Astrocyte of the hippocampus (primary cell): ENCODE results near the gene SUN3.
"Not testable (repeated sequence)": the region's sequence is repeated elsewhere in the genome, so short reads cannot be mapped to it uniquely, and the experiment has no call there.

ENCODE experiments used
- DNase-seq: peaks from one replicate; pipeline ENCODE4 v3.0.0; 2011; ENCODE audit warnings: low read depth, low spot score

The SUN3 gene

GRCh38 chr7:48031111-48031510 is 2.2 kb upstream of the SUN3 start:
- no peak for DNase-seq

DNA sequence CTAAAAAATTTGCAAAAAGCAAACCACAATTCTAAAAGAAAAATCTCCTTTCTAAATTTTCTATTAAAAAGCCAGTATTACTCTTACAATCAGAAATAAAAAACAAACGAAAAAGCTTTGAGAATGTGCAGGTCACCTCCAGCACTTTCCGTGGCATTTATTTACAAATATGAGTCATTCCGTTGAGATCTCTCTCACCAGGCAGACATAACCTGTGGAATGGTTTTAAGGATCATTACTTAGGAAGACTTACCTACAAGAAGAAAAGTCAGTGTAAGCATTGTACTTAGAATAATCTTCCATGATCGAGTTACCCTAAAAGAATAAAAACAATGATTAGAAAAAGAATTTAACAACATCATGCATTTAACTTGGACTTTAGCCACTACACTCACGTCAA is 3.3 kb downstream of the SUN3 start:
- no peak for DNase-seq

DNA sequence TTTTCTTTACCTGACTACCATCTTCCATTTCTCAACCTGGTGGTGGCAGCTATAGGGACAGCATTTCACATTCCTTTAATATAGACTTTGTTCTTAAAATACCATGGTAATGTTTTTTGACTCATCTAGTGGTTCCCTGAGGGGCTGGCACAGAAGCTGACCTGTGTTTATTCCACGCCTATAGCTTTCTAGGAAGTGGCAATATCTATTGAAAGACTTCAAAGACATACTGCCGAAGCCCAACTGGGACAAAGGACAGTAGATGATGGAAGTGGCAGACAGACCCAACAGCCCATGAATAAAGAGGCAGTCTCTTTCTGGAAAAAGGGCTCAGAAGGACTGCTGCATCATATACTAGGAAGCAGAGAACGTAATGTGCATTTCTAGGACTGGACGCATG is 11.2 kb downstream of the SUN3 start:
- DNase-seq: no peak

- DNase-seq: no peak
These were observed 12.3 kb downstream of the SUN3 start for GRCh38 chr7:48016641-48017040.

DNA sequence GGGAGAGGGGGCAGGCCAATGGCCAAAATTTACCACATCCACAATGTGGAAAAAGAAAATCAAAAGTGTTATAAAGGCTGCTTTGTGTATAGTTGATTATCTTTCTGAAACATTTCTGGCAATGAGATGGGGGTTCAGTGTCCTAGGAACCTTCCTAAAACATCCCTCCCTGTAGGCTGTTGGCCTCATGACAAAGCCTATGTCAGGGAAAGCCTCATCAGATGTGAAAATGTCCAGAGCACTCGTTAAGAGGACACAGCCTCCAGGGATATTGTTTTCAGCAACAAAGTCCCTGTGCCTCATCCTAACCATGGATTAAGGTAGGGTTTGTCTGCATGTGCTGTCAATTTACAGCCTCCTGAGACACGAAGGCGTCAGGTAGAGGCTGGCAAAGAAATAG is 17.0 kb downstream of the SUN3 start:
- DNase-seq: no peak

- DNase-seq: no peak
These were observed 17.6 kb downstream of the SUN3 start for GRCh38 chr7:48011323-48011722.

DNA sequence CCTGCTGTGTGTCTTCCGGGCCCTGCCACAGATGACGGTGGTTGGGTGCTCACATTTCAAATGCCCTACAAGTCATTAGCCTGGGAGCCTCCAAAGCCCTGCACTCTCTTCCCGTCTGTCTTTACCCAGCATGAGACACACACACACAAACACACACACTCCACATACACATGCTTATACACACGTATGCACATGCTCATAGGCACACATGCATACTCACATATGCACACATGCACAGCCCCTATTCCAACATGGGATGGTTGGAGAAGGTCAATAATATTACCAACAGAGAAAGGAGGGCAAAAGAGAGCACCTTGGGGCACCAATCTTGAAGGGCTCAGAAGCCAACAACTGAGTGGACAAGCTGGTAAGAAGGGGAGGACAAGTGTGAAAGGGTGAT is 19.0 kb downstream of the SUN3 start:
- no peak for DNase-seq

DNA sequence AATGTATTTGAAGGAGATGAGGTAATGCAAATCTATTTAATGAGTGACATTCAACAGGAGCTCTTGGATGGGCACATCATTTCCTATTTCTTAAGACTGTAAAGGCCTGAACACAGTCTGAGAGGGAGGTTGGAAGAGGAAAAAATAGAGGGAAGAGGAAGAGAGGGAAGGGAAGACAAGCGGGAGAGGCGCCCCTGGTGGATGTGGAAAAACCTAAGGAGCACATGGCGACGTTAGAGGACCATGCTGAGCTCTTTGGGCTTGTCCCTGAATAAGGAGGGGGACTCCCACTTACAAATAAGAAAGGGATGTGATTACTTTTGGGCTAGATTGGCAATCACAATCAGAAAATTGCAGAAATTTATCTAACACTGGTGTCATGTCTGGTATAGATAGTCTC is 19.6 kb downstream of the SUN3 start:
- DNase-seq: no peak

DNA sequence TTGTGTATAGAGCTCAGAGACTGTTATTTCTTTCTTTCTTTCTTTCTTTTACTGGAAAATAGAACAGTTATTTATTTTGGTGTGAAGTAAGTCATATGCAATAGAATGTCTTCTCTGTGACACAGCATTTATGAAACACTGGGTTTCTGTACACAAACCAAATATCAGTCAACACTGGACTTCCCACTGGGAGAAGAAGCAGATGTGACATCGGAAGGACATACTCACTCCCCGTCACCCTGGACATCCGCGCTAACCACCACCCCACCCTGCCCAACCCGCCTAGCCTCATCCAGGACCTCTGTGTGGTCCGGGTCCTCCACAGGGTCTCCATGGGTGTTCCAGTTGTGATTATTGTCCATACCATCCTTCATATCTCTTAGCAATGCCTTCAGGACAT is 22.0 kb downstream of the SUN3 start:
- DNase-seq: no peak

- no peak for DNase-seq
These were observed 24.3 kb downstream of the SUN3 start for GRCh38 chr7:48004638-48005037.

DNA sequence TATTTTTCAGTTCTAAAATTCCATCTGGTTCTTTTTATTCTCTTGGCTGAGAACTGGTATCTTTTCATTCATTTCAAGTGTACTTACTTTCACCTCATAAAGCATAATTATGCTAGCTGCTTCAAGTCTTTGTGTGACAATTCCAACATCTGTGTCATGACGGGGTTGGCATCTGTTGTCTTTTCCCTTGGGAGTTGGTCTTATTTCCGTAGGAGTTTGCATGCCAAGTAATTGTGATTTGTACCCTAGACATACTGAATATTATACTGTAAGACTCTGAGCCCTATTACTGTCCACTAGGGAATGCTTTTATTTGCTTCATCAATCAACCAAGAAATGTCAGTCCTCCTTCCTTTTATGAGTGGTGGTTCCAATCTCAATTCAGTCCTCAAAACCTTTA is 24.9 kb downstream of the SUN3 start:
- no peak for DNase-seq

DNA sequence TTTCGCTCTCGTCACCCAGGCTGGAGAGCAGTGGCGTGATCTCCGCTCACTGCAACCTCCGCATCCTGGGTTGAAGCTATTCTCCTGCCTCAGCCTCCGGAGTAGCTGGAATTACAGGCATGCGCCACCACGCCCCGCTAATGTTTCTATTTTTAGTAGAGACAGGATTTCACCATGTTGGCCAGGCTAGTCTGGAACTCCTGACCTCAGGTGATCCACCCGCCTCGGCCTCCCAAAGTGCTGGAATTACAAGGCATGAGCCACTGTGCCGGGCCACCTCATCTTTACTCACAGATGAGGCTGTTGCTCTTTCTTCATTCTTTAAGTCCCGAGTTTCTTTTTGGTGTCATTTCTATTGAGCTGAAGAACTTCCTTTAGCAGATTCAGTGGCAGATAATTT is 28.7 kb downstream of the SUN3 start:
- not testable (repeated sequence) for DNase-seq

GRCh38 chr7:47999413-47999812 is 29.5 kb downstream of the SUN3 start:
- DNase-seq: no peak

DNA sequence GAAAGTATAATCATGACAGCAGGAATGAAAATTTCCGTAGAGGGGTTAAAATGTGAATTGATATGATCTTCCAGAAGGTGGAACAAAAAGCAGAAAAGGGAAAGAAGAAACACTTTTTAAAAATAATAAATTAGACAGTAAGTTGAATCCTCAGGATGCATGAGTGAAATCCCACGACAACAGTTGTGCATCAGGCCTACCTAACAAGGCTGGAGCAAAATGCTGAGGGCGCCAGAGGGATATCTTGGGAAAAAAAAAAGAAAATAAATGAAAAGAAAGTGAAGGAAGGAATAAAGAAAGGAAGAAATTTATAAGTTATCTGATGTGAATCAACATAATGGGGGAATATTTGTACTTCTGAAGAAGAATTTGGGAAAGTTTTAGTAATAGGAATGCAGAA is 36.5 kb downstream of the SUN3 start:
- DNase-seq: no peak

DNA sequence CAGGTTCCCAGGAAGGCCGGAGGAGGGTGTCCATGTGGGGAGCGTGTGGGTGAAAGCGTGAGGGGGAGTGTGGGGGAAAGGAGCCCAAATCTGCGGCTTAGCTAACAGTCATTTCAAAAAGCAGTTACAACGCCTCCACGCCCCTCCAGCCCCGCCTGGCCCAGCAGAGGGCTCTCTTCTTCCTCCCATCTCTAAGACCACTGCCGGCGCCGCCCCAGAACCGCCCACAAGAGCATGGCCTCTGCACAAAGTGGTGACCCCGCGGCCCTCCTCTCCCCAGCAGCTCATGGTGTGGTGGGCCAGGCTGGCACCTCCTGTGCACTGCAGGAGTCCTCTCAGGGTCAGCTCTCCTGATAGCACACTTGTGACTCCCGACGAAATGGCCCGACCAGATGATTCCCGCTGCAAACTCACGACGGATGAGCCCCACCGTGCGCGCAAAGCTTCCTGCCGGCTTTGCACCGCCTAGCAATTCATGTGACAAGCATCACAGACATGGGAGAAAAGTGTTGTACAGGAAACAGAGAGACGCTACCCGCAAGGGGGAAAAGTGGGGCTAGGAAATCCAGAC is 37.1 kb downstream of the SUN3 start:
- DNase-seq: peak; percentile 86

DNA sequence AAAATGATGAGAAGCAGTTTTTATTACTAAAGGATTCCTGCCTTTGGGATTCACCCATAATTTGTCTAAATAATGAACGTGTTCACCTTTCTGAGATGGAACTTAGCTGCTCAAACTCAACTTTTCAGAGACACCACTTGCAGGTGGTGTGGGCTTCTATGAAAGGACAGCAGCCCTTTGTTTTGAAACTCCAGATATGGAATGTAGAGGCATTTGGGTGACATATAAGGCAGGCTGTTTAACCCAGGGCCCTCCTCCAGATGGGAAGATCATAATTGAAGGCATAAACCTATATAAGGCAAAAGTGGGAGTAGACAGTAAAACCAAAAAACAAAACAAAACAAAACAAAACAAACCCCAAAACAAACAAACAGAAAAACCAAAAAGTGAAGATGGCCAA is 37.6 kb downstream of the SUN3 start:
- no peak for DNase-seq

DNA sequence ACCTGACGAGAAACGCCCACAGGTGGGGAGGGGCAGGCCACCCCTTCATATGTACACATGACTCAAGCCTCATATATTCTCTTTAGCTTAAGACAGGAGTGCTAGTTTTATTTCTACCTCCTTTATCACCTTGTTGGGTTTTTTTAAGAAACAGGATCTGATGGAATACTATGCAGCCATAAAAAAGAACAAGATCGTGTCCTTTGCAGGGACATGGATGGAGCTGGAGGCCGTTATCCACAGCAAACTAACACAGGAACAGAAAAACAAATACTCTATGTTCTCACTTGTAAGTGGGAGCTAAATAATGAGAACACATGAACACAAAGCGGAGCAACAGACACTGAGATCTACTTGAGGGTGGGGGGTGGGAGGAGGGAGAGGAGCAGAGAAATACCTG is 38.3 kb downstream of the SUN3 start:
- DNase-seq: no peak

- not testable (repeated sequence) for DNase-seq
These were observed 39.1 kb downstream of the SUN3 start for GRCh38 chr7:47989607-47990400.

- no peak for DNase-seq
These were observed 40.2 kb downstream of the SUN3 start for GRCh38 chr7:47988496-47989386.

GRCh38 chr7:47982610-47983009 is 46.3 kb downstream of the SUN3 start:
- no peak for DNase-seq

DNA sequence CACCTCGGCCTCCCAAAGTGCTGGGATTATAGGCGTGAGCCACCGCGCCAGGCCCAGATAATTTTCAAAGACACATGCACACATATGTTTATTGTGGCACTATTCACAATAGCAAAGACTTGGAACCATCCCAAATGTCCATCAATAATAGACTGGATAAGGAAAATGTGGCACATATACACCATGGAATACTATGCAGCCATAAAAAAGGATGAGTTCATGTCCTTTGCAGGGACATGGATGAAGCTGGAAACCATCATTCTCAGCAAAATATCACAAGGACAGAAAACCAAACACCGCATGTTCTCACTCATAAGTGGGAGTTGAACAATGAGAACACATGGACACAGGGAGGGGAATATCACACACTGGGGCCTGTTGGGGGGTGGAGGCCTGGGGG is 48.3 kb downstream of the SUN3 start:
- not testable (repeated sequence) for DNase-seq

GRCh38 chr7:47979832-47980181 is 49.1 kb downstream of the SUN3 start:
- DNase-seq: no peak
